NK-92 treated with Interleukin-12 subunit alpha and Interleukin-12 subunit beta, amount 100 ng/mL, for 24 hours (cell line): ENCODE results near the gene MRTFB.

Experiments
- DNase-seq: peaks from one replicate; lab custom pipeline; 2025; lab: John Stamatoyannopoulos, UW

The MRTFB gene

DNA sequence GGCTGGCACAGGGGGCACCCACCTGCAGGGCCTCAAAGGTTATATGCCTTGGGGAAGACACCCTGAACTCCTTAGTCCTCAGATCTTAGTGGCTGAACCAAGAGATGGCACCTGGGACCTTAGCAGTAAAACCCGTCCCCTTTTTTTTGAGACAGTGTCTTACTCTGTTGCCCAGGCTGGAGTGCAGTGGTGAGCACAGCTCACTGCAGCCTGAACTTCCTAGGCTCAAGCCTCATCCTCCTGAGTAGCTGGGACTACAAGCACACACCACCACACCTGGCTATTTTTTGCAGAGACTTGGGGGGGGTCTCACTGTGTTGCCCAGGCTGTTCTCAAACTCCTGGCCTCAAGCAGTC is 237.2 kb downstream of the MRTFB start:
- no peak for DNase-seq

GRCh38 chr16:14309001-14309886 is 238.1 kb downstream of the MRTFB start:
- DNase-seq: no peak

GRCh38 chr16:14309906-14310305 is 238.8 kb downstream of the MRTFB start:
- no peak for DNase-seq

GRCh38 chr16:14310519-14310991 is 239.4 kb downstream of the MRTFB start:
- DNase-seq: no peak

DNA sequence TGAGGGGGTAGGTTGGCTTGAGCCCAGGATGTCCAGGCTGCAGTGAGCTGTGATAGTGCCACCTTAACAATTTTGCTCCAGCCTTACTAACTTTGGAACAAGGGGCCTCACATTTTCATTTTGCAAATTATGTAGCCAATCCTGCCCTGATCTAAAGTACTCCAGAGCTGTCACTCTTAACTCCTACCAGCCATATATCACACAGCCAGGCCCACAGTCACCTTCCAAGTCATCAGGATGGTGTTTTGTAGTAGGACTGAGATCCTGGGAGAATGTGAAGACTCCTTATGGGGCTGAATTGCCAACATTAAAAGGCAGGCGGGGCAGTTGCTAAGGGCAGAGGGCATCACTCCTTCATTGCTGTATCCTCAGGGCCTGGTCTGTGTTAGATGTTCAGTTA is 243.0 kb downstream of the MRTFB start:
- no peak for DNase-seq

- no peak for DNase-seq
These were observed 244.7 kb downstream of the MRTFB start for GRCh38 chr16:14315683-14316320.
